Uterus (tissue), 4 donors: ENCODE measurements around the gene PSG2. TPM values are rescaled to one million over a fixed set of nuclear protein-coding genes. Genes with fewer than 3 reads are reported as not detected.
A peak's percentile ranks its signal among the peaks of the same experiment; 100 is the strongest.
"Not testable (repeated sequence)": the region's sequence is repeated elsewhere in the genome, so short reads cannot be mapped to it uniquely, and the experiment has no call there.

ENCODE experiments used
- DNase-seq, 2 donors: peaks; one replicate each; pipeline ENCODE4 v3.0.0-alpha.2; 2019 to 2020
- H3K27ac ChIP-seq, 2 donors: fragments of 200-600 bp; sonication (generic); 1 replicate in 1 of 2; 2 replicates in 1 of 2; pipeline ENCODE4 v1.5.1; 2016 to 2018
- H3K27me3 ChIP-seq, 2 donors: fragments of 200-600 bp; sonication (generic); one replicate each; pipeline ENCODE4 v1.5.1; 2018 to 2019; ENCODE audit warnings: control low read depth in 1 of 2
- H3K36me3 ChIP-seq, 2 donors: fragments of 200-600 bp; sonication (generic); one replicate each; pipeline ENCODE4 v1.5.1; 2019; ENCODE audit warnings: control low read depth in 1 of 2
- H3K4me1 ChIP-seq, 2 donors: fragments of 200-600 bp; sonication (generic); one replicate each; pipeline ENCODE4 v1.5.1; 2018 to 2019; ENCODE audit warnings: control low read depth in 1 of 2
- H3K4me3 ChIP-seq, 2 donors: fragments of 200-600 bp; sonication (generic); 1 replicate in 1 of 2; 2 replicates in 1 of 2; pipeline ENCODE4 v1.5.1; 2018 to 2019; ENCODE audit warnings: mild to moderate bottlenecking in 1 of 2
- H3K9me3 ChIP-seq, 2 donors: fragments of 200-600 bp; sonication (generic); one replicate each; pipeline ENCODE4 v1.5.1; 2019; ENCODE audit warnings: control low read depth in 1 of 2
- CTCF ChIP-seq, 4 experiments: fragments of 200-600 bp in 2 of 4; fragments of 450-650 bp in 2 of 4; sonication (generic) in 2 of 4; IDR thresholded peaks; one replicate each; pipeline ENCODE4 v1.5.1; 2016 to 2019; ENCODE audit warnings: antibody characterized with exemption in 4 of 4, mild to moderate bottlenecking in 2 of 4, moderate library complexity in 1 of 4
- POLR2A ChIP-seq, 2 donors: fragments of 450-650 bp; IDR thresholded peaks; one replicate each; pipeline ENCODE4 v1.6.1; 2016; ENCODE audit warnings: antibody characterized with exemption in 2 of 2, mild to moderate bottlenecking in 1 of 2, moderate library complexity in 1 of 2
- intact Hi-C: fragments of 100-400 bp; cut with DNase I; formaldehyde crosslinking; loops from one replicate; pipeline ENCODE4 v1.15.1; 2023; ENCODE audit warnings: low total_unique reads
- total RNA-seq, 4 donors: library from RNA; depleted of rRNA in 3 of 4; stranded (reverse); fragments of >200 nt in 3 of 4; gene quantifications; one replicate each; pipeline versions ENCODE4 v1.1.0 to v1.2.4, GENCODE V29; 2014 to 2023
- donor health status: DM: yes; HTN: yes; CAD: no.

PSG2 gene
- total RNA-seq, 4 donors from 2014 or later: not detected

GRCh38 chr19:43107401-43107800, 24.9 kb upstream of the PSG2 start:
- intact Hi-C loops, H3K27ac ChIP-seq, H3K4me1 ChIP-seq, H3K4me3 ChIP-seq, H3K36me3 ChIP-seq, DNase-seq, H3K9me3 ChIP-seq, H3K27me3 ChIP-seq: not testable (repeated sequence)

- Histone ChIP-seq H3K27ac (no peak overlapping the region), H3K36me3 (no peaks in the 10 kb centered on the region), H3K4me3 (no peak overlapping the region), H3K4me1 (no peaks in the 10 kb centered on the region), H3K27me3 (no peaks in the 10 kb centered on the region), H3K9me3 (no peaks in the 10 kb centered on the region)
- intact Hi-C loops: no loop called here
- TF ChIP-seq POLR2A (IDR thresholded peaks at IDR 0.05): no peak
- TF ChIP-seq CTCF (IDR thresholded peaks at IDR 0.05): no peak
- no peak for DNase-seq
Observed at GRCh38 chr19:43105496-43105895, 23.0 kb upstream of the PSG2 start.

- H3K4me3 ChIP-seq, intact Hi-C loops, H3K36me3 ChIP-seq, DNase-seq, H3K9me3 ChIP-seq, H3K27ac ChIP-seq, H3K27me3 ChIP-seq, H3K4me1 ChIP-seq: not testable (repeated sequence)
- TF ChIP-seq CTCF (IDR thresholded peaks at IDR 0.05): peak in 1 of 4 experiments; percentile 41
Observed at GRCh38 chr19:43104215-43104850, 21.8 kb upstream of the PSG2 start.

- intact Hi-C loops: no loop called here
- no peaks in the 10 kb centered on the region for H3K36me3 ChIP-seq
- no peaks in the 10 kb centered on the region for H3K4me1 ChIP-seq
- H3K4me3 ChIP-seq: no peak overlapping the region
- no peak for DNase-seq
- H3K9me3 ChIP-seq: no peaks in the 10 kb centered on the region
- H3K27me3 ChIP-seq: no peaks in the 10 kb centered on the region
- no peak overlapping the region for H3K27ac ChIP-seq
- TF ChIP-seq POLR2A (IDR thresholded peaks at IDR 0.05) (no peak), CTCF (IDR thresholded peaks at IDR 0.05) (no peak)
Observed at GRCh38 chr19:43101950-43102349, 19.4 kb upstream of the PSG2 start.

- H3K27me3 ChIP-seq, intact Hi-C loops, H3K4me1 ChIP-seq, H3K36me3 ChIP-seq, H3K27ac ChIP-seq, H3K4me3 ChIP-seq, DNase-seq, H3K9me3 ChIP-seq: not testable (repeated sequence)
Observed at GRCh38 chr19:43098416-43098815, 15.9 kb upstream of the PSG2 start.

GRCh38 chr19:43087702-43088340, 5.3 kb upstream of the PSG2 start:
- H3K4me3 ChIP-seq, H3K27me3 ChIP-seq, H3K4me1 ChIP-seq, H3K27ac ChIP-seq, H3K9me3 ChIP-seq, intact Hi-C loops, H3K36me3 ChIP-seq: not testable (repeated sequence)
- TF ChIP-seq CTCF (IDR thresholded peaks at IDR 0.05): peak in 3 of 4 experiments; percentile 20 to 41 (median 37)
- DNase-seq: peak; percentile 25 to 34

- intact Hi-C loops, H3K36me3 ChIP-seq: not testable (repeated sequence)
Observed at GRCh38 chr19:43085796-43086530, 3.5 kb upstream of the PSG2 start.

More at GRCh38 chr19:43085796-43086530, 3.5 kb upstream of the PSG2 start:
- DNase-seq, H3K4me3 ChIP-seq, H3K4me1 ChIP-seq, H3K27ac ChIP-seq, H3K9me3 ChIP-seq, H3K27me3 ChIP-seq: not testable (repeated sequence)
